ENCODE results near the gene CHGA.
A peak's percentile ranks its signal among the peaks of the same experiment; 100 is the strongest.

The CHGA gene

DNA sequence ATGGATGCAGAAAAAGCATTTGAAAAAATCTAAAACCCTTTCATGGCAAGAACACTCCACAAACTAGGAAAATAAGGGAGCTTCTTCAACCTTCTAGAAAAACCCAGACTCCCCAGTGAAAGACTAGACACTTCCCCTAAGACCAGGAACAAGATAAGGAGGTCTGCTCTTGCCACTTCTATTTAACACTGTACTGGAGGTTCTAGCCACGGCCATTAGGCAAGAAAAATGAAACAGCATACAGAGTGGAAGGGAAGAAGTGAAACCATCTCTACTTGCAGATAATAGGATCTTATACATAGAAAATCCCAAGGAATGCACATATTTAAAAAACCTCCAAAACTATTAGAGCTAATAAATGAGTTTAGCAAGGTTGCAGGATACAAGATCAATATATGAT lies 42.3 kb downstream of the CHGA start:
- H3K36me3 ChIP-seq (ENCODE audit: control insufficient read depth in 1 of 2, insufficient read depth in 2 of 2, low read length in 2 of 2) = peaks cover 4 to 14% of the 10 kb centered on the region in 2 donors
- no peak overlapping the region for H3K27ac ChIP-seq (ENCODE audit: low read length)
- no peaks in the 10 kb centered on the region for H3K9me3 ChIP-seq (ENCODE audit: control insufficient read depth in 1 of 2, low read length in 2 of 2)
- no peaks in the 10 kb centered on the region for H3K27me3 ChIP-seq (ENCODE audit: low read depth, low read length)
- no peak overlapping the region for H3K4me3 ChIP-seq (ENCODE audit: low read depth in 1 of 2, low read length in 2 of 2)
- H3K4me1 ChIP-seq (ENCODE audit: control insufficient read depth in 1 of 2, insufficient read depth in 2 of 2, low read length in 2 of 2) = peaks cover 6 to 22% of the 10 kb centered on the region in 2 donors

DNA sequence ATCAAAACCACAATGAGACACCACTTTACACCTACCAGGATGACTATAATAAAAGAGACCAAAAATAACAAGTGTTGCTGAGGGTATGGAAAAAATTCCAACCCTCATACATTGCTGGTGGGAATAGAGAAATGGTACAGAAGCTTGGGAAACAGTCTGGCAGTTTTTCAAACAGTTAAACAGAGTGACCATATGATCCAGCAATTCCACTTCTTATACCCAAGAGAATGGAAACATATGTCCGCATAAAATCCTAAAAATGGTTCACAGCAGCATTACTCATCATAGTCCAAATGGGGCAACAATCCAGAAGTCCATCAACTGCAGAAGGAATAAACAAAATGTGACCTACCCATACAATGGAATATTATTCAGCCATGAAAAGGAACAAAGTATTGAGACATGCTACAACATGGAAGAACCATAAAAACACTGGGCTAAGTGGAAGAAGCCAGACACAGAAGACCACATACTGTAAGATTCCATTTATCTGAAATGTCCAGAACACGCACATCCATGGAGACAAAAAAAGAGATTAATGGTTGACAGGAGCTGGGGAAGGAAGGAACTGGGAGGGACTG lies 44.5 kb downstream of the CHGA start:
- Histone ChIP-seq H3K27me3 (ENCODE audit: low read depth, low read length) (no peaks in the 10 kb centered on the region), H3K4me3 (ENCODE audit: low read depth in 1 of 2, low read length in 2 of 2) (no peak overlapping the region), H3K9me3 (ENCODE audit: control insufficient read depth in 1 of 2, low read length in 2 of 2) (no peaks in the 10 kb centered on the region), H3K36me3 (ENCODE audit: control insufficient read depth in 1 of 2, insufficient read depth in 2 of 2, low read length in 2 of 2) (no peaks in the 10 kb centered on the region), H3K4me1 (ENCODE audit: control insufficient read depth in 1 of 2, insufficient read depth in 2 of 2, low read length in 2 of 2) (peaks cover 6 to 22% of the 10 kb centered on the region in 2 donors), H3K27ac (ENCODE audit: low read length) (no peak overlapping the region)

DNA sequence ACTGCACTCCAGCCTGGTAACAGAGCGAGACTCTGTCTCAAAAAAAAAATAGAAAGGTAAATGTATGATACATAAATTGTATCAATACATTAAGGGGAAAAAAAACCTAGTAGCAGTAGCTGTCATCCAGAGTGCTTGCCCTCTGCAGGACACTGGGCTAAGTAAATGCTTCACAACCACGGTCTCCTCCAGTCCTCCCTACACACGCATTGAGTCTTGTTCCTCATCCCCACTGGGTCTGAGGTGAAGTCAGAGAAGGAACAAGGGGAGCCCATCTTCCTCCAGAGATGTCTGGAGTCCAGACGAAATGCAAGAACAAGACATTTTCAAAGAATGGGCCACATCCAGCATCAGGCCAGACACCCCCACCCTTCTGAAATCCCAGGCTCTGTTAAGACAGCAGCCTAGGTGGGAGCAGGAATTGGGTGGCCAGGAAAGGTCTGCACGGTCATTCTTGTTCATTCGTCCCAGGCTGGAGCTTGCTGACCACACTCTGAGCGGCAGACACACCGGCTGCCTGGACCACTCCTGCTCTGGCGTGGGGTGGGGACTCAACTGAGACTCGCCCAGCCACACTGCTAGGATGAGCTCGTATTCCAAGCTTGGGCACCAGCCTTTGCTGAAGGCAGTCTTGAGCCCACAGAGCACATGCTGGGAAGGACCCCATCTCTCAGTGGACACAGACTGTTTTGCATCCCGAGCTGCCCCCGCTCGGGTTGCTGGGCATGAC lies 45.5 kb downstream of the CHGA start:
- Histone ChIP-seq H3K27me3 (ENCODE audit: low read depth, low read length) (no peaks in the 10 kb centered on the region), H3K4me1 (ENCODE audit: control insufficient read depth in 1 of 2, insufficient read depth in 2 of 2, low read length in 2 of 2) (peaks cover 6 to 27% of the 10 kb centered on the region in 2 donors), H3K9me3 (ENCODE audit: control insufficient read depth in 1 of 2, low read length in 2 of 2) (no peaks in the 10 kb centered on the region), H3K4me3 (ENCODE audit: low read depth in 1 of 2, low read length in 2 of 2) (no peak overlapping the region), H3K36me3 (ENCODE audit: control insufficient read depth in 1 of 2, insufficient read depth in 2 of 2, low read length in 2 of 2) (no peaks in the 10 kb centered on the region), H3K27ac (ENCODE audit: low read length) (no peak overlapping the region)

DNA sequence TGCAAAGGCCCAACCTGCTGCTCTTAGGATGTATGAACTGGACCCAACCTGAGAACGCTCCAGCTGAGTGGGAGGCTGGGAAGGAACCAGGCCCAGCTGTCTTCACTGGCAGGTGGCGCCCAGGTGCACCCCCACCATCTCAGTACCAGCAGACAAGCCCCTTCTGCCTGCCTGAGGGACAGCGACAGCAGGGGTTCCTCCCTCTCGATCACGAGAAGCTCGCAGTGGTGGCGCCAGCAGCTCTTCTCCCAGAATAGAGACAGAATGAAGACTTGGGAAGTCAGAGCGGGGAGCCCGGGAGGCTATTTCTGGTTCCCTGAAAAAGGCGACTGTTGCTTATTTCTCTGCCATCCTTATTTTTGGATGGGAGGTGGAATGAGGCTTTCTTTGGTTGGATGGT lies 46.5 kb downstream of the CHGA start:
- no peaks in the 10 kb centered on the region for H3K9me3 ChIP-seq (ENCODE audit: control insufficient read depth in 1 of 2, low read length in 2 of 2)
- H3K27ac ChIP-seq (ENCODE audit: low read length) = no peak overlapping the region
- H3K27me3 ChIP-seq (ENCODE audit: low read depth, low read length) = no peaks in the 10 kb centered on the region
- H3K36me3 ChIP-seq (ENCODE audit: control insufficient read depth in 1 of 2, insufficient read depth in 2 of 2, low read length in 2 of 2) = no peaks in the 10 kb centered on the region
- no peak overlapping the region for H3K4me3 ChIP-seq (ENCODE audit: low read depth in 1 of 2, low read length in 2 of 2)
- peaks cover under 1 to 18% of the 10 kb centered on the region in 2 donors for H3K4me1 ChIP-seq (ENCODE audit: control insufficient read depth in 1 of 2, insufficient read depth in 2 of 2, low read length in 2 of 2)

DNA sequence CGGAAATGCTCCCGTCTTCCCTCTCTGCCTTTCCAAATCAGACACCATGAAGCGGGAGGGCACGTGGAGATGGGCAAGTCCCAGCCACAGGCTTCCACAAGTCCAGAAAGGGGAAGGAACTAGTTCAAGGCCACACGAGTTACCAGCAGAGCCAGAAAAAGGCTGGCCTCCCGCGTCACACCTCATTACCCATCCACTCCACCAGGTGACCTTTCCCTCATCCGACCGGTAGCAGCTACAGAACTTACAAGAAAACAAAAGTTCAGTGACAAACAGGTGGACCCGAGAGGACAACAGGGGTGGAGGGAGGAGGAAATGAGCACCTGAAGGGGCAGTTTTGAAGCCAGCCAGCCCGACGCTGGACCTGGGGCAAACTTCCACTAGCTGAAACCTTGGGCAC lies 46.9 kb downstream of the CHGA start:
- H3K27ac ChIP-seq (ENCODE audit: low read length) = no peak overlapping the region
- peaks cover 0 to 13% of the 10 kb centered on the region in 2 donors for H3K4me1 ChIP-seq (ENCODE audit: control insufficient read depth in 1 of 2, insufficient read depth in 2 of 2, low read length in 2 of 2)
- no peaks in the 10 kb centered on the region for H3K36me3 ChIP-seq (ENCODE audit: control insufficient read depth in 1 of 2, insufficient read depth in 2 of 2, low read length in 2 of 2)
- H3K27me3 ChIP-seq (ENCODE audit: low read depth, low read length) = no peaks in the 10 kb centered on the region
- H3K4me3 ChIP-seq (ENCODE audit: low read depth in 1 of 2, low read length in 2 of 2) = no peak overlapping the region
- no peaks in the 10 kb centered on the region for H3K9me3 ChIP-seq (ENCODE audit: control insufficient read depth in 1 of 2, low read length in 2 of 2)

DNA sequence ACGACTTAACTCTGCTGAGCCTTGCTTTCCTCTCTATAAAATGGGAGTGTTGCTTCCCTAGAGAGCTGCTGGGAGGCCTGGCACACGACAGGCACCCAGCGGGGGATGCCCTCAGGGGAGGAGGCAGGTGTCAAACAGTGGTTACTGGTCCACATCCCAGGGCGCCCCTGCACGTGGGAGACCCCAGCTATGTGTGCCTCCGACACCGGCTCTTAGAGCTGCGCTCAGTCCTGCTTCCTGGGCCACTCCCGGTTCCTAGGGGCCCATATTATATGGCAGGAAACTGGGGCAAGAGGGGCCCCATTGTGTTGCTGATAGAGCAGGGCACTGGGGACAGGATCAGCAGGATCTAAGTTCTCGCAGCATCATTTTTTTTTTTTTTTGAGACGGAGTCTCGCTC lies 47.3 kb downstream of the CHGA start:
- Histone ChIP-seq H3K9me3 (ENCODE audit: control insufficient read depth in 1 of 2, low read length in 2 of 2) (peaks cover 0 to 2% of the 10 kb centered on the region in 2 donors), H3K4me1 (ENCODE audit: control insufficient read depth in 1 of 2, insufficient read depth in 2 of 2, low read length in 2 of 2) (peaks cover 0 to 9% of the 10 kb centered on the region in 2 donors), H3K27me3 (ENCODE audit: low read depth, low read length) (no peaks in the 10 kb centered on the region), H3K27ac (ENCODE audit: low read length) (no peak overlapping the region), H3K36me3 (ENCODE audit: control insufficient read depth in 1 of 2, insufficient read depth in 2 of 2, low read length in 2 of 2) (peaks cover 0 to 3% of the 10 kb centered on the region in 2 donors), H3K4me3 (ENCODE audit: low read depth in 1 of 2, low read length in 2 of 2) (no peak overlapping the region)

DNA sequence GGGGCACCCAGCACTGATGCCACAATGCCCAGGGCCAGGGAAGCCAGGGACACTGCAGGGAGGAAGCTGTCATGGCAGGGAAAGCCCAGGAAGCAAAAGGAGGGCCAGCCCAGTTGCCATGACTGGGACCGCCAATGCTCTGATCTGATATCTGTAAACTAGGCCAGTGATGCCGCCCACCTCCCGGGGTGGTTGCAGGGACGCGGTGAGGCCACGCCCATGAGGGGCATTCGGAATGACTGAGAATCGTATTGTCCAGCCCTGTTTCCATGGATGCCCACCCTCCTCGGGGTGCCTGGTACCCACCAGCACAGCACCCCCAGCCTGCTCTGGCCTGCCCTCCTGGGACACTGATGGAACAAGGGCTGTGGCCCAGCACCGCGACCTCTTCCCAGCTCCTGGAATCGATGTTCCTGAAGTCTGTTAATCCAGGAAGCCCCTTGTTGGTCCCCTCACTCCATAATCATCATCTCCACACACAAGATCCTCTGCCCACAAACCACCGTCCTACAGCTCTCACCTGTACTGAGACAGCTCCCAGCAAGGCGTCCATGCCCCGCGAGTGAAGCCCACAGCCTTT lies 48.7 kb downstream of the CHGA start:
- Histone ChIP-seq H3K27ac (ENCODE audit: low read length) (no peak overlapping the region), H3K36me3 (ENCODE audit: control insufficient read depth in 1 of 2, insufficient read depth in 2 of 2, low read length in 2 of 2) (peaks cover 0 to 15% of the 10 kb centered on the region in 2 donors), H3K4me1 (ENCODE audit: control insufficient read depth in 1 of 2, insufficient read depth in 2 of 2, low read length in 2 of 2) (peaks cover 0 to 8% of the 10 kb centered on the region in 2 donors), H3K9me3 (ENCODE audit: control insufficient read depth in 1 of 2, low read length in 2 of 2) (peaks cover 0 to 11% of the 10 kb centered on the region in 2 donors), H3K27me3 (ENCODE audit: low read depth, low read length) (no peaks in the 10 kb centered on the region), H3K4me3 (ENCODE audit: low read depth in 1 of 2, low read length in 2 of 2) (no peak overlapping the region)

DNA sequence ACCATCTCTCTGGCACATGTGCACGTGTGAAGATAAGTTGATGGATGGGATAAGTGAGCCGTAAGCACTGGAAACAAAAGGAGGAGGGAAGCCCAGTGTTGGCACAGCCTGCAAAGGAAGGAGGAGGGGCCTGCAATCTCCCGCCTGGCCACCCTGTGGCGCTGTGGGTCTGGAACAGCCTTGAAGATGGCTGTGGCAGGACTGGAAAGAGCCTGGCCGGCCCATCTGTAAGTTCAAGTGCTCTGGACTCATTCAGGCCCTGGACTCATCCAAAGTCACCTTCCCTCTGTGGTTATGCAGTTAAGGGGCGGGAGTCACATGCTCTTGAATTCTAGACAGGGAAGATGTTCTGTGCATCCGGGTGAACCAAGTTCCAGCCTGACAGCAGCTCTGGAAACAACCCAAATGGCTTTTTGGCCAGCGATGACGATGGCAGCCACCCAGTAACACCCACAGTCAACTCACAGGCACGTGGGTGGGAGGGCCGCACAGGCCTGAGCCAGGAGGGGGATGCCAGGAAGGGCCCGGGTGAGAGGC lies 50.4 kb downstream of the CHGA start:
- Histone ChIP-seq H3K27ac (ENCODE audit: low read length) (peak overlapping the region; percentile 16), H3K9me3 (ENCODE audit: control insufficient read depth in 1 of 2, low read length in 2 of 2) (peaks cover 2 to 12% of the 10 kb centered on the region in 2 donors), H3K36me3 (ENCODE audit: control insufficient read depth in 1 of 2, insufficient read depth in 2 of 2, low read length in 2 of 2) (peaks cover 0 to 24% of the 10 kb centered on the region in 2 donors), H3K4me1 (ENCODE audit: control insufficient read depth in 1 of 2, insufficient read depth in 2 of 2, low read length in 2 of 2) (peaks cover 0 to 8% of the 10 kb centered on the region in 2 donors), H3K27me3 (ENCODE audit: low read depth, low read length) (no peaks in the 10 kb centered on the region), H3K4me3 (ENCODE audit: low read depth in 1 of 2, low read length in 2 of 2) (no peak overlapping the region)

DNA sequence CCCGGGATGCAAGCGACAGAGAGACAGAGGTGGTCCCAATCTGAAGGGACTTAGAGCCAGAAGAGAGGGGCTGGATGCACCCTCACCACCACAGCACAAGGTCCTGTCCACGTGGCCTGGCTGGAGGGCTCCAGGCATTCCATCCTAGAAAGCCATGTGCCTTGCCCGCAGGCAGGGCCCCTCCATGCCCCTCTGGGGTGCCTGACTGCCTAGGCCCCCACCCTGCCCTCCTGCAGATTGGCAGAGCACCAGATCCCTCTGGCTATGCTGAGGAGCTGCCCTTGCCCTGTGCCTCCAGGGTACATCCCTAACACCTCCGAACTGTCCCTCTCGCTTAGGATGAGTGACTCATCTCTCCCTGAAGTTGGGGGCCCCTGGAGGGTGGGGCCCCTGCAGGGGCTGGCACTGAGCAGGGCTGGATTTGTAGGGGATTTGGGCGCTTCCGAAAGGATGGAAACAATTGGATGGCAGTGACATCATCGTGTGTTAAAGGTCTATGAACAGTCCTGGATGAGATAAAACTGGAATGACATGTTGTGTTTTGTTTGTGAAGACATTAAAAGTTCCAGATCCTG lies 50.9 kb downstream of the CHGA start:
- Histone ChIP-seq H3K36me3 (ENCODE audit: control insufficient read depth in 1 of 2, insufficient read depth in 2 of 2, low read length in 2 of 2) (peaks cover 0 to 29% of the 10 kb centered on the region in 2 donors), H3K4me1 (ENCODE audit: control insufficient read depth in 1 of 2, insufficient read depth in 2 of 2, low read length in 2 of 2) (peaks cover 0 to 8% of the 10 kb centered on the region in 2 donors), H3K9me3 (ENCODE audit: control insufficient read depth in 1 of 2, low read length in 2 of 2) (peaks cover 2 to 17% of the 10 kb centered on the region in 2 donors), H3K4me3 (ENCODE audit: low read depth in 1 of 2, low read length in 2 of 2) (no peak overlapping the region), H3K27ac (ENCODE audit: low read length) (peak overlapping the region; percentile 16), H3K27me3 (ENCODE audit: low read depth, low read length) (no peaks in the 10 kb centered on the region)

DNA sequence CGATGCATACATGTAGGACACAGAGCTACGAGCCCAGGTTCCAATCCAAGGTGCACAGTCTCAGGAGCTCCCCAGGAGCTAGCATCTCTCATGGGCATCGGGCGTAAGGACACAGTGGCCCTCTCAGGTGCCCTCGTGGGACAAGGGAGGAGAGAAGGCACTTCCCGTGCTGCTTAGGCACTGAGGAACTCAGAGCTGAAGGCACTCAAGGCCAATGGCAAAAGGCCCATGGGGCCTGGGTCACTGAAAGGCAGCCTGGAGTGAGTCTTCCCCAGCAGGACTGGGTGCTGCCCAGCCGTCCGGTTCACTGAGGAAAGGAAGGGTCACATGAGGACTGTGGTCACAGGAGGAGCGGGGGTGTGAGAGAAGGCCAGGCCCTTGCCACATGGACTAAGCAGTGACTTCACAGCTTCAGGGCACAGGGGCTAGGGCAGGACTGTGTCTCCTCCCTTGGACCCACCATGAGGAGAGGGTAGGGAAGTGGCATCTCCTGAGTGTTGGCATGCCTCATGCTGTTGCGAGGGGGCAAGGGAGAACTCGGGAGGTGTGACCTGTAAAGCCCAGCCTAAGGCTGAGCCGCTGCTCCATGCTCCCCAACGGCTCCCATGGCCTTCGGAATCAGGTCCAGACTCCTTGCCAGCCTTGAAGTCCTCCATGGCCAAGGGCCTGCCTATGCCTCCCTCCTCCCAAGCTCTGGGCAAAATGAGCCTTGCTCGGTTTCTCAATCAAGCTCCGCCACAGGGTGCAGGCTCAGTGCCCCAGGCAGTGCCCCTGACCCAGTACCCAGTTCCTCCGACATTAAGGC lies 51.8 kb downstream of the CHGA start:
- H3K27me3 ChIP-seq (ENCODE audit: low read depth, low read length) = no peaks in the 10 kb centered on the region
- peaks cover 0 to 8% of the 10 kb centered on the region in 2 donors for H3K4me1 ChIP-seq (ENCODE audit: control insufficient read depth in 1 of 2, insufficient read depth in 2 of 2, low read length in 2 of 2)
- H3K4me3 ChIP-seq (ENCODE audit: low read depth in 1 of 2, low read length in 2 of 2) = no peak overlapping the region
- H3K9me3 ChIP-seq (ENCODE audit: control insufficient read depth in 1 of 2, low read length in 2 of 2) = peaks cover 2 to 17% of the 10 kb centered on the region in 2 donors
- H3K27ac ChIP-seq (ENCODE audit: low read length) = no peak overlapping the region
- peaks cover 0 to 31% of the 10 kb centered on the region in 2 donors for H3K36me3 ChIP-seq (ENCODE audit: control insufficient read depth in 1 of 2, insufficient read depth in 2 of 2, low read length in 2 of 2)

All from muscle layer of duodenum (tissue), 2 donors.